ENCODE results near the gene ZFY. TPM values are rescaled to one million over a fixed set of nuclear protein-coding genes. Genes with fewer than 3 reads are reported as not detected.

ZFY gene
- total RNA-seq, 5 donors from 2014 or later (not counting 1 experiment from before 2014, with no cell fraction given) = 0.06 to 27.4 (median 24.9) TPM; not detected in 1

- Mint-ChIP-seq H3K36me3 (peaks cover 11% of the 10 kb centered on the region), H3K9me3 (no peaks in the 10 kb centered on the region), H3K4me1 (peaks cover 0 to 51% (median 0%) of the 10 kb centered on the region in 3 donors), H3K4me3 (no peak overlapping the region), H3K27ac (peak overlapping the region in 1 of 2 donors; percentile 36), H3K27me3 (no peaks in the 10 kb centered on the region)
- Histone ChIP-seq H3K36me3 (ENCODE audit: control insufficient read depth in 2 of 2, extremely low read depth in 1 of 2, insufficient read depth in 1 of 2, low read length in 1 of 2) (no peaks in the 10 kb centered on the region), H3K4me1 (ENCODE audit: control insufficient read depth in 1 of 2, extremely low read depth in 1 of 2, insufficient read depth in 2 of 2, low read length in 2 of 2) (no peaks in the 10 kb centered on the region), H3K4me3 (ENCODE audit: control insufficient read depth in 1 of 2, extremely low read depth in 1 of 2, low read length in 1 of 2) (no peak overlapping the region), H3K9me3 (no peaks in the 10 kb centered on the region), H3K27ac (ENCODE audit: low read length) (no peak overlapping the region), H3K27me3 (replicated peaks in 1 of 2; ENCODE audit: control insufficient read depth in 2 of 2, extremely low read depth in 1 of 2, insufficient read depth in 2 of 2, low read length in 1 of 2) (no peaks in the 10 kb centered on the region)
- POLR2A ChIA-PET = no interaction called here
- no peak for ATAC-seq (replicated peaks in 1 of 4)
- no peak for DNase-seq
- no CpG with 5 or more reads among the region's 2 CpGs for WGBS (ENCODE audit: insufficient coverage)
- CTCF ChIA-PET = no interaction called here
Observed at GRCh38 chrY:3023606-3024005, 88.4 kb downstream of the ZFY start.

DNA sequence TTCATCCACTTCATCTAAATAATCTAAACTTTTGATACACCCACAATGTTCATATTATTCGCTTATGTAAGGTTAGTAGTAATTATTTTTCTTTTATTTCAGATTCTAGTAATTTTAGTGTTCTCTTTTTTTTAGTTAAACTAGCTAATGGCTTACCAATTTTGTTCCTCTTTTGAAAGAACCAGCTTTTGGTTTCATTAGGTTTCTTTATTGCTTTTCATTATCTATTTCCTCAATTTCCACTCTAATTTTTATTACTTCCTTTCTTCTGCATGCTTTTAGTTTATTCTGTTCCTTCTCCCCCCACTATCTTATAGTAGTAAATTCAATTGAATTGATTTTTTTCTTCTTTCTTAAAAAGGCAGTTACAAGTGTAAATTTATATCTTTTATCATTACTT, 90.2 kb downstream of the ZFY start:
- Histone ChIP-seq H3K4me1 (ENCODE audit: control insufficient read depth in 1 of 2, extremely low read depth in 1 of 2, insufficient read depth in 2 of 2, low read length in 2 of 2) (no peaks in the 10 kb centered on the region), H3K9me3 (no peaks in the 10 kb centered on the region), H3K27ac (ENCODE audit: low read length) (no peak overlapping the region), H3K4me3 (ENCODE audit: control insufficient read depth in 1 of 2, extremely low read depth in 1 of 2, low read length in 1 of 2) (no peak overlapping the region), H3K27me3 (replicated peaks in 1 of 2; ENCODE audit: control insufficient read depth in 2 of 2, extremely low read depth in 1 of 2, insufficient read depth in 2 of 2, low read length in 1 of 2) (no peaks in the 10 kb centered on the region), H3K36me3 (ENCODE audit: control insufficient read depth in 2 of 2, extremely low read depth in 1 of 2, insufficient read depth in 1 of 2, low read length in 1 of 2) (no peaks in the 10 kb centered on the region)
- DNase-seq = no peak
- Mint-ChIP-seq H3K4me1 (peaks cover 0 to 58% (median 0%) of the 10 kb centered on the region in 3 donors), H3K9me3 (no peaks in the 10 kb centered on the region), H3K4me3 (no peak overlapping the region), H3K36me3 (peaks cover 3% of the 10 kb centered on the region), H3K27ac (no peak overlapping the region), H3K27me3 (no peaks in the 10 kb centered on the region)
- CTCF ChIA-PET = no interaction called here
- POLR2A ChIA-PET = no interaction called here
- no peak for ATAC-seq (replicated peaks in 1 of 4)
- no CpG with 5 or more reads among the region's 1 CpG for WGBS (ENCODE audit: insufficient coverage)

Other genes with a start within 250 kb of the ZFY start
- not detected for gene SRY, start 147.7 kb upstream of the ZFY start, total RNA-seq
- 100 to 1,000 TPM in 3 of 5 donors, 1 to 10 TPM in 1, not detected in 1; 1.3 to 445 (median 405) TPM for gene RPS4Y1, start 93.8 kb upstream of the ZFY start, total RNA-seq

Measured in T-cell (primary cell).